ENCODE results near the gene WNT1.

DNA sequence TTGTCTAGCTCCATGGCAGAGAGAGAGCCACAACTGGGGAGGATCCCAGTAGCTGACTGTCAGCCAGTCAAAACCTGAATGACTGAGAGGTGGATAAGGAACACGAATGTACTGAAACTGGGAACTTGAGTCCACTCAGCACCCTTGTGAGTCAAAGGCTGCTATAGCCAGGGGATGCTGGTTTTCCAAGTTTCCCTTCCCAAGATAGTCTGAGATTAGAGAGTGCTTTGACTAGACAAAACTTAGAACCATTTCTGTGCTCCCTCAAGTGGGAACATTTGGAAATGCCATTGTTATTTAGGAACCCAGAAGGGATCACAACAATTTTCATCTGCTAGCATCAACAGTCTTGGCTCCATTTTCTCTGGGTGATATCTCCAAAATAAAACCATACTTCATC lies 36.4 kb downstream of the WNT1 start:
- TF ChIP-seq, protein P1, sequence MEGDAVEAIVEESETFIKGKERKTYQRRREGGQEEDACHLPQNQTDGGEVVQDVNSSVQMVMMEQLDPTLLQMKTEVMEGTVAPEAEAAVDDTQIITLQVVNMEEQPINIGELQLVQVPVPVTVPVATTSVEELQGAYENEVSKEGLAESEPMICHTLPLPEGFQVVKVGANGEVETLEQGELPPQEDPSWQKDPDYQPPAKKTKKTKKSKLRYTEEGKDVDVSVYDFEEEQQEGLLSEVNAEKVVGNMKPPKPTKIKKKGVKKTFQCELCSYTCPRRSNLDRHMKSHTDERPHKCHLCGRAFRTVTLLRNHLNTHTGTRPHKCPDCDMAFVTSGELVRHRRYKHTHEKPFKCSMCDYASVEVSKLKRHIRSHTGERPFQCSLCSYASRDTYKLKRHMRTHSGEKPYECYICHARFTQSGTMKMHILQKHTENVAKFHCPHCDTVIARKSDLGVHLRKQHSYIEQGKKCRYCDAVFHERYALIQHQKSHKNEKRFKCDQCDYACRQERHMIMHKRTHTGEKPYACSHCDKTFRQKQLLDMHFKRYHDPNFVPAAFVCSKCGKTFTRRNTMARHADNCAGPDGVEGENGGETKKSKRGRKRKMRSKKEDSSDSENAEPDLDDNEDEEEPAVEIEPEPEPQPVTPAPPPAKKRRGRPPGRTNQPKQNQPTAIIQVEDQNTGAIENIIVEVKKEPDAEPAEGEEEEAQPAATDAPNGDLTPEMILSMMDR (IDR thresholded peaks at IDR 0.05): no peak
- TF ChIP-seq POLR2A (IDR thresholded peaks at IDR 0.05): no peak
